Measurements from ENCODE around the gene P3H4.

P3H4 gene

GRCh38 chr17:41821776-41822175, 10.0 kb upstream of the P3H4 start:
- no peak for DNase-seq

DNA sequence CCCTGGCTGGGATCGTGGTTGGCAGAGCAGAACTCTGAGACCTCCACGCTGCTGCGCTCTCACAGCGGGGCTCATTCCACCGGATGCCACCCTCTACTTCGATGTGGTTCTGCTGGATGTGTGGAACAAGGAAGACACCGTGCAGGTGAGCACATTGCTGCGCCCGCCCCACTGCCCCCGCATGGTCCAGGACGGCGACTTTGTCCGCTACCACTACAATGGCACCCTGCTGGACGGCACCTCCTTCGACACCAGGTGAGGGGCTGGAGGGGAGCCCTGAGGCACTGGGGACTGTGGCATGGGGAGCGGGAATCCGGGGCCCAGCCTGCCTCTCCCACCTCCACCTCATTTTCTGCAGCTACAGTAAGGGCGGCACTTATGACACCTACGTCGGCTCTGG, 6.3 kb upstream of the P3H4 start:
- no peak for DNase-seq

DNA sequence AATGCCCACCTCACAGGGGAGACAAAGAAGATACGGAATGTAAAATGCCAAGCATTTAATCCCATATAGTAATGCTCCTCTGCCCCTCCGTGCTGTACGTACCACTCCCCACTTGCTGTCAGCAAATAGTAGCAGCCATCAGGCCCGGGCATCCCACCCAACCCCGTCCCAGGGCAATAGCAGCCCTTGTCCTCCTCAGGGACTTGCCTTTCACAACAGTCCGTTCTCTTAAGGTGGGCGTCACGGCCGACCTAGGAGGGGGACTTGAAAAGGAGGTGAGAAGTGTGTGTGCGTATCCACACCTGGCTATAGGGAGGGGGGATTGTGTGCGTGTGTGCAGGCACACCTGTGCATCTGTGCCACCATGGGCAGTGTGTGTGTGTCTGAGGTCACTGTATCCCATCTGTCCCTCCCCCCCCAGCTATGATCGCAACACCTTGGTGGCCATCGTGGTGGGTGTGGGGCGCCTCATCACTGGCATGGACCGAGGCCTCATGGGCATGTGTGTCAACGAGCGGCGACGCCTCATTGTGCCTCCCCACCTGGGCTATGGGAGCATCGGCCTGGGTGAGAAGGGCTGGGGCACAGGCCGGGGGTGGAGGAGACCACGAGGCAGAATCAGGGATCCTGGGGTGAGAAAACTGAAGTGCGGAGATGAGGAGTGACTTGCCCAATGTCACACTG, 5.0 kb upstream of the P3H4 start:
- DNase-seq: no peak

DNA sequence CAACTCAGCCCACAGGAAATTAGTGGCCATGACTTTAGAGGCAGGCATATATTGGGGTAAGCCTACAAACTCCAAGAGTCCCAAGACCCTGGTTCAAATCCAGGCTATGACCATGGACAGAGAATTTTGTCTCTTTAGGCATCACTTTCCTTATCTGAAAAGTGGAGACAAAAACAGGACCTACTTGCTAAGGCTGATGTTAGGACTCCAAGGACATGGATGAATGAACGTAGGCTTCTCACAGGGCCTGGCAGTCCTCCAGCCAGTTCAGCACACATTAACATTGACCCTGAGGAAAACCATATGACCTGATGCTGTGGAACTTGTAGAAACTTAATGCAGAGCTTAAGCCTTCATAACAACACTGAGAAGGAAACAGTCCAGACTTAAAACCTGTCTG, 2.4 kb upstream of the P3H4 start:
- DNase-seq: no peak

DNA sequence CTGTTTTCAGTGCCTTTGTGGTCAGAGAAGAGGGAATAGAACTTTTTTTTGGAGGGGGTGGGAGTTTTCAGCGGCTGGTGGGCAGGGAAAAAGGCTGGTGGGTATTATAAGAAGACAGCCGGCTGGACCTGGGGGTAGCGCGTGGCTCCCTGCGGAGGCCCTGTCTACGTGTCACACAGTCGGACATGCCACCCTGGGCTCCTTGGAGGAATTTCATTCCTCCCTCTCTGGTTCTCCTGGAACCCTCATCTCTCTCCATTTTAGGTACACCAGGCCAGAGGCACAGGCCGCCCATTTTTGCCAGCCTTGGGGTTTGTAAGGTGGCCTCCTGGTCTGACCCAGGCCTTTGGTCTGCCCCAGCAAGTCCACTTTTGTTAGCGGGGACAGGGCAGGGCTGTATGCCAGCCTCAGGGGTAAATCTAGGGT, 2.0 kb upstream of the P3H4 start:
- no peak for DNase-seq

- DNase-seq: no peak
These were observed 1.5 kb upstream of the P3H4 start for GRCh38 chr17:41813152-41813680.

DNA sequence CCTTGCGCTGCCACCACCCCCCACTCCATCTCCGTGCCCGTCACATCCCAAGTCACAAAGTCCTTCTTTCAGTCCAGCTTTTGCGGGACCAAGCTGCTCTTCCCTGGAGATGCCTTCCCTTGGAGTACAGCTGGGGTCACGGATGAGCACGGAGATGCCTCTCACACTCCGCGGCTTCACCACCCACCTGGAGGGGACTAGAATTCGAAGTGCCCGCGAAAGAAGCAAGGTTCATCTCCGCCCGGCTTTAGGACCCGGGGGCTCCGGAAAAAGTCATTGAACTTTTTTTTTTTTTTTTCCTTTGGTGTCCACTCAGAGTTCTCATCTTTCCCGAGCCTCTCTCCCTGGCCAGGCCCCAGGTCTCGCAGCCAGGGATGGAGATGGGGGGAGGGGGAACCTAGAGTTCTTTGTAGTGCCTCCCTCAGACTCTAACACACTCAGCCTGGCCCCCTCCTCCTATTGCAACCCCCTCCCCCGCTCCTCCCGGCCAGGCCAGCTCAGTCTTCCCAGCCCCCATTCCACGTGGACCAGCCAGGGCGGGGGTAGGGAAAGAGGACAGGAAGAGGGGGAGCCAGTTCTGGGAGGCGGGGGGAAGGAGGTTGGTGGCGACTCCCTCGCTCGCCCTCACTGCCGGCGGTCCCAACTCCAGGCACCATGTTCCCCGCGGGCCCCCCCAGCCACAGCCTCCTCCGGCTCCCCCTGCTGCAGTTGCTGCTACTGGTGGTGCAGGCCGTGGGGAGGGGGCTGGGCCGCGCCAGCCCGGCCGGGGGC, 817 bp upstream of the P3H4 start, which contains the start of gene FKBP10:
Gene FKBP10, plus strand, starts transcription at position 624 of the 771 bp plus-strand sequence. Its CDS starts 31 bp downstream, at position 655.
- peak; percentile 31 for DNase-seq

- no peak for DNase-seq
These were observed 845 bp downstream of the P3H4 start for GRCh38 chr17:41810659-41811548.

GRCh38 chr17:41806685-41807445, 4.9 kb downstream of the P3H4 start:
- no peak for DNase-seq

- DNase-seq: no peak
These were observed 8.4 kb downstream of the P3H4 start for GRCh38 chr17:41803049-41804020.

DNA sequence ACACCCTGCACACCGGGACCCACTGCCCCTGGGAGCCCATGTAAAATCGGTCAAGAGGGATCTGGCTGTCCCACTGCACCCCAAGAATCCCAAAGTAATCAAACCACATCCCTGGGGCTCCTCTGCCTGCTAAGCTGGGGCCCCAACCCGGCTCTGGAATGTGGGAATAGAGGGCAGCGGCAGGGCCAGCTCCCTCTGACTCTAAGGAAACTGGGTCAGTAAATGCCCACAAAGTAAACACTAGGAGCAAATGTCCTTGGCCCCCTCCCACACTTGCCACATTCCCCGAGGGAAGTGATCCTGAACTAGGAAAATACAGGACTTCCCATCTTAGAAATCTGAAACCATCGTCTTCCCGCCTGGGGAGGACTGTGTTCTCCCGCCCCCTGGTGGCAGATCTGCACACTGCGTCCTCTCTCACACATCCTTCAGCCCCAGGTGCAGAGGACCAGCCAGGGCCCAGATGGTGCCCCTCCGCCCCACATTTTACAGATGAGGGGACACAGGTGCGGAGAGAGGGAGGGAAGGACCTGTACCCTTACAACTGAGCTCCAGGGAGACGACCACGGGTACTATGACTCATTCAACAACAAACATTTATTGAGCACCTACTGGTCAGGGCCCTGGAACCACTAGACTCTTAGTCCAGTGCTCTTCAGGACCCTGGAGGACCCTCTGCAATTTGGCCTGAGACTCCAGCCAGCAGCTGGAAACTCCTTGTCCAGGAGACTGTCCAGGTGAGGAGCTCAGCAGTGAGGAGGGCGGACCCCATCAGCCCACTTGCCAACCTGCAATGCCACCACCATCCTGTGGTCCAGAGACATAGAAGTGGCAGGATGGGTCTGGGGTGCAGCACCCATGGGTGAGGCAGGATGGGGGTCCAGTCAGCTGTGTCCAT, 10.1 kb downstream of the P3H4 start:
- peak; percentile 69 for DNase-seq

DNA sequence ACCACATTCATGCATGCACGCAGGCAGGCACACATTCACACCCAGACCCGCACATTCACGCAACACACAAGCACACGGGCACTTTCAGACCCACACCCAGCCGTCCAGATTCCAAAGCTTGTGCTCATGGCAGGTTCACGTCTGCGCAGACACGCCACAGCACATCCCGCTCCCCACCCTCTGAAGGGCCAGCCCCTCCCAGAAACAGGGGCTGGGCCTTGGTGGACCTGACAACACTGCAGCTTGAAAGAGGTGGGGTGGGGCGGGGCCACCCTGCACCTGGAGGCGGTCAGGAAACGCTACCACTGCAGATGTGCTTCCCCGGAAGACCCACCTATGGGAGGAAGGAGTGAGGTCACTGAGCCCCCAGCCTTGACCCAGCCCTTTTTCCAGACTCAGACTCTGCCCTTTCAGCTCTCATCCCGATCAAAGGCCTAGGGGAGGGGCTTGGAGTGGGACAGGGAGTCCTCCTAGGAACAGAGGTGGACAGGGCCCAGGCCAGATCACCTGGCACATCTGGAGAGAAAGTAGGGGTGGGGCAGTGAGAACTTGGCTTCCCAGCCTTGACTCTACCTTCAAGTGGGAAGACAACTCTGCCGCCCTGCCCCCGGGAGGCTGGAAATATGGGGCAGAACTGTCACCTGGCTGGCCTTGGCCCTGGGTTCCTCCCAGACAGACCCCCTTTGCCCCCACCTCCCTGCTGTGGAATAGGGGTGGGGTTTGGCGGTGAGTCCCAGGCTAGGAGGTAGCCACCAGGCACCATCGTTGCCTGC, 11.0 kb downstream of the P3H4 start:
- DNase-seq: no peak

DNA sequence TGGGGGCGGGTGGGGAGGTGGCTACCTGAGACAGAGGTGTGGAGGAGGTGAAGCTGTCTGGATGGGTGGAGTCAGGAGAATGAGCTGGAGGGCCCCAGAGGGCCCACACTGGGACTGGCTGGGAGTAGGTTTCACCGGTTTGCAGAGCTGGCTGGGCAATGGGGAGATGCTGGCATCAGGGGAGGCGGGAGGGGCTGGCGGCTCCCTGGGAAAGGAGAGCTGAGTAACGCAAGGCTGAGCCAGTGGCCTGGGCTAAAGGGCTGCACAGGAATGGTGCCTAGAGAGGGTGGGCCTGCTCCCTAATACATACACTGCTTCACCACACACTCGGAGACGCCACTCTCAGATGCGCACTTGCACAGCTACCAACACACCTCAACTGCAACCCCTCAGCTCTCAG, 12.4 kb downstream of the P3H4 start:
- DNase-seq: no peak

DNA sequence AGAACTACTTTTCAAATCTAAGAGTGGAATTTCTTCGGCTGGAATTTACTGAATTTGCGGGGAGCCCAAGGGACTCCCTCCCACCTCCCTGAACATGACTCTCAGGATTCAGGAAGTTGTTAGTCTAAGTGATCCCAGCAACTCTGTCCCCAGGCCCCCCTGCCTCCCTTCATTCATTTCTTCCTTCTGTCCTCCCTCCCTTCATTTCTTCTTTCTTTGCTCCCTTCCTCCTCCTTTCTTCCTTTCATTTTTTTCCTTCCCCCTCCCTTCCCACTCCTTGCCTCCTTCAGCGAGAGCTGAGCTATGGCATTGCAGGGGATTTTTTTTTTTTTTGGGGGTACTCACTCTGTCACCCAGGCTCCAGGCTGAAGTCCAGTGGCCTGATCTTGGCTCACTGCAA, 14.4 kb downstream of the P3H4 start:
- DNase-seq: no peak

GRCh38 chr17:41796121-41796895, 15.4 kb downstream of the P3H4 start:
- no peak for DNase-seq

DNA sequence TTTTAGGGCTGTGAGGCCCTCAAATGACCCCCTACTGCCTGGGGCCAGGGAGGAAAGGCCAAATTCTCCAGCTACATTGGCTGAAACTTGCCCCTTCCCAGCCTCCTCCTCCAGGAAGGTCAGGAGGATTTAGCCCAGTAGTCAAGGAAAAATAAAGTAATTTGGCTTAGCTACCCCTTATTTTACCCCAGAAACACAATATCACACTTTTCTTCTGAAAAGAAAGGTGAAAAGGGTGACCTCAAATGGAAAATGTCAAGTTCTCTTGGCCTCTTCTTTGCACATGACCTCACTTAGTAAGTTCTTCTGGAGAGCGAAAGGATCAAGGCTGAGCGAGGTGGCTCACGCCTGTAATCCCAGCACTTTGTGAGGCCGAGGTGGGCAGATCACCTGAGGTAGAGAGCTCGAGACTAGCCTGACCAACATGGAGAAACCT, 17.2 kb downstream of the P3H4 start:
- no peak for DNase-seq

- DNase-seq: no peak
These were observed 17.8 kb downstream of the P3H4 start for GRCh38 chr17:41793784-41794539.

Measured in stimulated activated CD4-positive, alpha-beta T cell treated with anti-CD3 and anti-CD28 coated beads, Interleukin-1b, Interleukin-23, amount 100 ng/mL, for 48 hours (primary cell).